OCI-M2 (cell line): ENCODE measurements around the gene TLE5.
"Not testable (repeated sequence)": the region's sequence is repeated elsewhere in the genome, so short reads cannot be mapped to it uniquely, and the experiment has no call there.

Experiments used
- DNase-seq: peaks from one replicate; lab custom pipeline; 2025; ENCODE audit not compliant: unreplicated experiment; lab: John Stamatoyannopoulos, UW

Gene TLE5

GRCh38 chr19:3061182-3062161 is 823 bp downstream of the TLE5 start:
- no peak for DNase-seq

- DNase-seq: no peak
Observed at GRCh38 chr19:3060857-3061181, 1.5 kb downstream of the TLE5 start.

GRCh38 chr19:3059653-3060052 is 2.6 kb downstream of the TLE5 start:
- no peak for DNase-seq

- DNase-seq: no peak
Observed at GRCh38 chr19:3058821-3059314, 3.4 kb downstream of the TLE5 start.

GRCh38 chr19:3058009-3058820 is 4.1 kb downstream of the TLE5 start:
- no peak for DNase-seq

GRCh38 chr19:3057275-3057714 is 5.0 kb downstream of the TLE5 start:
- DNase-seq: no peak

GRCh38 chr19:3056417-3057088 is 5.7 kb downstream of the TLE5 start:
- no peak for DNase-seq

- DNase-seq: no peak
Observed at GRCh38 chr19:3055741-3056416, 6.4 kb downstream of the TLE5 start.

- no peak for DNase-seq
Observed at GRCh38 chr19:3054972-3055740, 7.1 kb downstream of the TLE5 start.

GRCh38 chr19:3054265-3054971 is 7.9 kb downstream of the TLE5 start:
- no peak for DNase-seq

- DNase-seq: no peak
Observed at GRCh38 chr19:3053780-3054179, 8.5 kb downstream of the TLE5 start.

- DNase-seq: no peak
Observed at GRCh38 chr19:3053218-3053621, 9.1 kb downstream of the TLE5 start.

- not testable (repeated sequence) for DNase-seq
Observed at GRCh38 chr19:3050016-3050415, 12.3 kb downstream of the TLE5 start.

GRCh38 chr19:3049089-3049488 is 13.2 kb downstream of the TLE5 start:
- DNase-seq: no peak

- no peak for DNase-seq
Observed at GRCh38 chr19:3048190-3048533, 14.1 kb downstream of the TLE5 start.

- DNase-seq: peak; percentile 33
Observed at GRCh38 chr19:3047496-3048189, 14.7 kb downstream of the TLE5 start.

GRCh38 chr19:3046698-3047495 is 15.4 kb downstream of the TLE5 start:
- no peak for DNase-seq
